Stimulated activated CD4-positive, alpha-beta T cell treated with anti-CD3 and anti-CD28 coated beads, Interleukin-2, amount 100 ng/mL, for 48 hours (primary cell): ENCODE measurements around the gene CRYGC.
"Not testable (repeated sequence)": the region's sequence is repeated elsewhere in the genome, so short reads cannot be mapped to it uniquely, and the experiment has no call there.

Experiments used
- DNase-seq, 2 donors: peaks; one replicate each; pipeline ENCODE4 v3.0.0-alpha.2; 2020

The CRYGC gene, protein sequence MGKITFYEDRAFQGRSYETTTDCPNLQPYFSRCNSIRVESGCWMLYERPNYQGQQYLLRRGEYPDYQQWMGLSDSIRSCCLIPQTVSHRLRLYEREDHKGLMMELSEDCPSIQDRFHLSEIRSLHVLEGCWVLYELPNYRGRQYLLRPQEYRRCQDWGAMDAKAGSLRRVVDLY

DNA sequence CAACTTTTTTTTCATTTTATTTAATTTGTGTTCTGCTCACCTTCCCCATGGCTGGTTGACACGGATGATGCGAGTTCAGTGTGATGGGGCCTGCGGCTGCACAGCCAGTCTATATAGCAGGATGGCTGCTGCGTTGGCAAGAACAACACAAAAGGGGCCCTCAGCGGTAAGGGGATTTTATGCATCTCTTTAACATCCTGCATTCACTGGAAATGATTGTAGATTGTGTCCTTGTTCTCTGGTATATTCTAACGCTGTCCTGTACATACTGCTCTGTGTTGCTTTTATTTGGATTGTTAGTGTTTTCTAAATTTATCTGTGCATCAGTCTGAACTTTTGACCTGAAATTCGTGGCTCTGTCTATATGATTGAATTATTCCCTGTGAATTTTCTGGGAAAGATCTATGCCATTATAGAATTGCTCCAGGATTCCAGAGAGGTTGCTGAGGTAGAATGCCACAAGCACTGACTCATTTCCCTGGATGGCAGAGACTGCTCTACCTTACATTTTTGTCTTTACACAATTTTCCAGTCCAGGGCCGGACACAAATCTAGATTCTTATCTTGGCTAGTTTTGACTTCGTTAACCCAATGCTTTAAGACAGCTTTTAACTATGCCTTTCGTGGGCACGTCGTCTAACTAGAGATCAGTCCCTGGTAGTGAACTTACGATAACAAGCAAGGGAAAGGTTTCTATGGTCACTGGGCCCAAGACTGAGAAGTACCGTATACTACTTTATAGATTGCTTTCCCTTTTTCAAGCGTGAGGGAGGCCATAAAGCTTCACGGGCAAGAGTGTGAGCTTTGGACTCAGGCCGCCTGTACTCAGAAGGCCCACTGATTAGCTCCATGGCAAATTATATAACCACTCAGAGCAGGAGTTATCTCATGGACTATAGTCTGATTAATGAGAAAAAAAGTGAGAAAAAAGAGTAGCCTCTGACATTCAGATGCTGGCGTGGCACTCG lies at the start of gene CRYGC:
CRYGC (minus strand) TSS at position 85 of the 968 bp plus-strand sequence; CDS start at position 49, 36 bp downstream.
- DNase-seq = no peak

- no peak for DNase-seq
Observed at GRCh38 chr2:208179028-208179609, 49.5 kb upstream of the CRYGC start.

- no peak for DNase-seq
Observed at GRCh38 chr2:208175840-208176153, 46.2 kb upstream of the CRYGC start.

GRCh38 chr2:208175069-208175839 lies 45.6 kb upstream of the CRYGC start:
- peak; percentile 54 to 61 for DNase-seq

DNA sequence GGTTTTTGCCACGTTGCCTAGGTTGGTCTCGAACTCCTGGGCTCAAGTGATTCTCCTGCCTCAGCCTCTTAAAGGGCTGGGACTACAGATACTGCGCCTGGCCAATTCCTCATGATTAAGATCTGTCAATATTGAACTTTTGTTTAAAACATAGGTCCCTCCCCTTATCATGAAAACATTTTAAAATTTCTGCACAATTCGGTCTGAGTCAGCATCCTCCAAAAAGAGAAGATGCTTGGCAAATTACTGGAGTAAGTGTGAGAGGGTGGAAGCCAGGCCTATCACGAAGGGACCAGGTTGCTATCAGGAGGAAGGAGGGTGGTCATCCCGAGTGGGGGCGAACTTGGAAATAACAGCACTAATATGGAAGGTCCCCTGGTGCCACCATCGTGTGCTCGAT lies 44.5 kb upstream of the CRYGC start:
- DNase-seq = no peak

DNA sequence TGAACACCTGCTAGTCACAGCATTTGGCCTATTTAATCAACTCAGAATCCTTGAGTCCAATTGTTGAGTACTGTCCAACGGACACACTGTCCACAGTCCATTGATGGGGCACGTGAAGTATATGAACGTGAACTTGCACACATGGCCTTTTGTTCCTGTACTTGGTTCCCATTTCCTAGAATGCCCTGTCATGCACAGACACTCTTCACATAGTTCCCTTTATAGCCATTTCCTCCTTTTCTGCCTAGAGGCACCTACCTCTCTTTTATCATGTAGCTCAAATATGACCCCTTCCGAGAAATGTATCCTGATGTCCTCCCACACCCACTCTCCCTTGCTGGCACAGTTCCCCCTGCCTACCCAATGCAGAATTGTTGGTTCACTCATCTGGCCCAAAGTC lies 42.5 kb upstream of the CRYGC start:
- DNase-seq = no peak

- no peak for DNase-seq
Observed at GRCh38 chr2:208164951-208165755, 35.5 kb upstream of the CRYGC start.

GRCh38 chr2:208163489-208163888 lies 33.9 kb upstream of the CRYGC start, which contains the start of gene CRYGA:
TSS of gene CRYGA (minus strand) at chr2:208163589. CDS start at chr2:208163556, 33 bp downstream.
- no peak for DNase-seq

GRCh38 chr2:208156439-208156838 lies 26.8 kb upstream of the CRYGC start:
- no peak for DNase-seq

GRCh38 chr2:208153156-208153555 lies 23.5 kb upstream of the CRYGC start:
- no peak for DNase-seq

GRCh38 chr2:208150956-208151355 lies 21.3 kb upstream of the CRYGC start:
- no peak for DNase-seq

DNA sequence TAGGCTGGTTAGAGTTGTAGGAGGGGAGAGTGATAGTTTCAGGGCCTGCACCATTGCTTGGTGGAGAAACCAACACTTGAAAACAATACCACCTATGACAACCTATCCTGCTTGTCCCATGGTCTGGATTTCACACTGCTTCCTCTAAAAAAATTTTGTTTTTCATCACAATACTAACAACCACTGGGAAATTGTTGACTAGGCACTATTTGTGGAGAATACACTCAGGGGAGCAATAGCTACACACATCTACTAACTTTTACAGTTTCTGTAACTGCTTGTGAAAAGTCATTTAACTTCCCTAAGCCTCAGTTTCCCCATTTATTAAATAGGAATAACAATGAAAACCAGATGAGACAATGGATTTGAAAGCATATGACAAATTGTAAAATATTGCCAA lies 20.5 kb upstream of the CRYGC start:
- no peak for DNase-seq

DNA sequence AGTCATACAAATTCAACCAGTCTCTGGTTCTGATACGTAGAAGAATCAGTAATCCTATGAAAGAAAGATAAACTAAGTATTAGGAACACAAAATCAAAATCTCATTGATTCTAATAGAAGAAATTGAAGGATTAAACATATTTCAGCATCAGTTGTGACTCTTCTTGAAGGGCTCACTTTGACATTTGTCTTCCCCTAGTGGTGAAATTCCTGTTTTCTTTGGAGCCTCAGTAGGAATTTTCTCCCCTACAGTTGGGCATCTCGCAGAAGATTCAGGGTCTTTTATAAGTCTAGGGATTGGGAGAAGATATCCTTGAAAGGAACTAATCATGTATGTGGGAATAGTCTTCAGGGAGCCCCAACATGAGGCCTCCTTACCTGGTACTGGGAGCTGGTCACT lies 19.2 kb upstream of the CRYGC start:
- DNase-seq = no peak

GRCh38 chr2:208147759-208148158 lies 18.1 kb upstream of the CRYGC start:
- no peak for DNase-seq

DNA sequence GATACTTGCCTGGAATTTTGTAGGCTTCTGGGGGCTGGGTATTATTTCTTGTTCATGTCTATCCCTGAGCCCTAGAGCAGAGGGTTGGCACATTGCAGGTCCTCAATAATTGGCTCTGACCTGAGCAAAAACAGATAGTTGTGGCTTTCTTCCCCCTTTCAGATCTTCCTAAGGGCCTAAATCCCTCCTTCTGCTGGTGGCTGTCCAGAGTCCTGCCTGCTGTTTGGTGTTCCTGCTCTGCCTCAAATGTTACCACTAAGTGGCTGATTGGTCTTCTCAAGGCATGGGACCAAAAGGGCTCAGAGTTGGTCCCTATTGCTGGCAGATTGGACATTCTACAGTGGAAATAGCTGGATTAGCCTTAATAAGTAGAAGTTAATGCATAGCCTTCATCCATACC lies 17.4 kb upstream of the CRYGC start:
- no peak for DNase-seq

GRCh38 chr2:208146006-208146405 lies 16.4 kb upstream of the CRYGC start, which contains the start of gene CRYGB:
TSS of gene CRYGB (minus strand) at chr2:208146158. CDS start at chr2:208146120, 38 bp downstream.
- no peak for DNase-seq

DNA sequence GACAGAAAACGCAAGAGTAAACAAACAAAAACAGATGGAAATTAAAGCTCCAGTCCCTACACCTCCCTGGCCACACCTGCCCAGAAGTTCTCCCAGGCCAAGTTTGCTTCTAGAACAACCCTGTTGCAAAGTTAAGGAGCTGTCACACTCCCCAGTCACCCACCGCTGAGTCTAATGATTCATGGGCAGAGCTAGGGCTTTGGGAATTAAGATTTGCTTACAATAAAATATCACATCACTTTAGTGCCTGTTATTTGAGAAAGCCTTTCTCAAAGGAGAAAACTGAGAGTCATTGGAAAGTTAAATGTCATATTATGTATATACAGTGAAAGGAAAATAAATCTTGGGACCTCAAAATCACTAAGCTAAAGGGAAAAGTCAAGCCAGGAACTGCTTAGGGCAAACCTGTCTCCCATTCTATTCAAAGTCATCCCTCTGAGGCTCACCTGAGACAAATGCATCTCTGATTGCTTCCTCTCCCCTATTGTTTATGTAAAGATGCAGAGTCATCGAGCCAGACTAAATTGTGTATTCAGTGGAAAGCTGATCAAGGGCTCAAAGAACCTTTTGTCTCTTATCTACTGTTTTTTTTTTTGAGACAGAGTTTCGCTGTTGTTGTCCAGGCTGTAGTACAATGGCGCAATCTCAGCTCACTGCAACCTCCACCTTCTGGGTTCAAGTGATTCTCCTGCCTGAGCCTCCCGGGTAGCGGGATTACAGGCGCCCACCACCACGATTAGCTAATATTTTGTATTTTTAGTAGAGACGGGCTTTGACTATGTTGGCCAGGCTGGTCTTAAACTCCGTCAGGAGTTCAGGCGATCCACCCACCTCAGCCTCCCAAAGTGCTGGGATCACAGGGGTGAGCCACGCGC lies 13.5 kb upstream of the CRYGC start:
- DNase-seq = no peak

DNA sequence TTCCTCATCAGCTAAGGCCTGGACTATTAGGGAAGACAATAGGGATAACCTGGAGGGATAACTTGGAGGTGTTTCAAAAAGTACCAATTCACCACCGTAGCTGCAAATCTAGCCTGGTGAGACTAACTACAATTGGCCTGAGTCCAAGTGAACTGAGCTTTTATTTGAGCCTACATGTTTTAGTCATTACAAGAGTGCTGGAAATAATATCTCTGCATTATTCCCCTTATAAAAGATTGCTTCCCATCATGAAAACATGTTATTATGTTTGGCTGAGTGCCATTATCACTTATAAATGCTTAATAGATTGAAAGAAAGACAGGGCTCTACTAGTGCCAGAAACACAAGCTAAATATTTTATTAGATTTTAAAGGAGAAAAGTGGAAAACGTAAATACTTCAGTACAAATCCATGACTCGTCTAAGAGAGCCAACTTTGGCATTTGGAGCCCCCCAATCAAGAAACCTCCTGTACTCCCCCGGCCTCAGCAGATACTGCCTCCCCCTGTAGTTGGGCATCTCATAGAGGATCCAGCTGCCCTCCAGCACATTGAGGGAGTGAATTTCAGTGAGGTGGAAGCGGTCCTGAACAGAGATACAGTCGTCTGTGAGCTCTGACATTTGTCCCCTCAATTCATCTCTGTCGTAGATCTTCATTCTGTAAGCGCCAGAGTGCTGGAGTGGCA lies 12.8 kb upstream of the CRYGC start:
- DNase-seq = no peak

DNA sequence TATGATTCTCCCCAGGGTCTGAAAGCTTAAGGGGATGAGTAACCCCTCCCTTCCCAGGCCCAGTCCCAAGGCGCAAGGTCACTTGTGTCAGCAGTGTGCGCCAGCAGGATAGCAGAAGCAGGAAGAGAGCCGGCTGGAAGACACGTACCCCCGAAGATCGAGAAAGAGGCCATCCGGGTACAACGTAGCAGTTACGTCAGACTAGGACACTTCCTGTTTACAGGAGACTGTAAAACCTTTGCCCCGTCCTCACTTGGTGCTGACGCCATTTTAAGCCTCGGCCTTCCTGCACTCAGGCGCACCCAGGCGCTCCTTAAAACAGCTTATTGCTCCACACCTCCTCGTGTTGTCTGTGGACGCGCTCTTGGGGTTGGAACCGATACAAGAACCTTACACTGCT lies 9.8 kb upstream of the CRYGC start:
- no peak for DNase-seq

GRCh38 chr2:208138334-208138733 lies 8.7 kb upstream of the CRYGC start:
- DNase-seq = not testable (repeated sequence)

GRCh38 chr2:208136716-208137094 lies 7.1 kb upstream of the CRYGC start:
- no peak for DNase-seq
